HEK293 (cell line): ENCODE measurements around the gene SHISA6.

Experiments
- CTCF ChIA-PET: fragments of 350-600 bp; formaldehyde crosslinking; extraction: SDS; loops from one replicate; lab custom pipeline; 2021; ENCODE audit warnings: antibody characterized with exemption; lab: Yijun Ruan, JAX
- POLR2A ChIA-PET: fragments of 300-600 bp; formaldehyde crosslinking; extraction: SDS; loops from one replicate; lab custom pipeline; 2020; ENCODE audit warnings: antibody characterized with exemption, inconsistent platforms; lab: Yijun Ruan, JAX
- H3K27ac ChIP-seq: fragments of 200-500 bp; sonication (Bioruptor generic); 2 replicates; pipeline ENCODE4 v1.5.1; 2014; ENCODE audit warnings: low read depth, low read length, control low read depth, inconsistent platforms; ENCODE audit errors: extremely low read depth
- H3K36me3 ChIP-seq, 2 experiments: fragments of 200-500 bp in 1 of 2; sonication (Bioruptor generic) in 1 of 2; 1 replicate in 1 of 2; 2 replicates in 1 of 2; pipeline ENCODE4 v1.5.1; 2014 to 2017; ENCODE audit warnings: inconsistent platforms in 2 of 2, low read length in 2 of 2; ENCODE audit not compliant: control insufficient read depth in 2 of 2, insufficient read depth in 1 of 2
- H3K4me1 ChIP-seq: fragments of 200-500 bp; sonication (Bioruptor generic); 2 replicates; pipeline ENCODE4 v1.5.1; 2014; ENCODE audit warnings: mild to moderate bottlenecking, low read length, inconsistent platforms; ENCODE audit not compliant: control insufficient read depth, insufficient read depth
- H3K4me3 ChIP-seq: 2 replicates; pipeline ENCODE4 v1.5.1; 2011; ENCODE audit warnings: low read depth, mild to moderate bottlenecking, control low read depth, low read length, moderate library complexity
- H3K9me3 ChIP-seq: fragments of 200-500 bp; sonication (Bioruptor generic); 2 replicates; pipeline ENCODE4 v1.5.1; 2014; ENCODE audit warnings: low read depth, low read length, inconsistent platforms; ENCODE audit not compliant: control insufficient read depth, insufficient read depth
- KLF9 ChIP-seq: fragments of 450-650 bp; formaldehyde crosslinking; IDR thresholded peaks from 2 replicates; pipeline ENCODE4 v1.5.1; 2016; ENCODE audit warnings: missing biosample characterization, missing genetic modification characterization, low read depth
- OVOL3 ChIP-seq: fragments of 450-650 bp; formaldehyde crosslinking; IDR thresholded peaks from 2 replicates; pipeline ENCODE4 v1.5.1; 2016; ENCODE audit warnings: missing biosample characterization, missing genetic modification characterization
- SALL2 ChIP-seq: fragments of 450-650 bp; formaldehyde crosslinking; IDR thresholded peaks from 2 replicates; pipeline ENCODE4 v1.5.0; 2017; ENCODE audit warnings: missing biosample characterization, mild to moderate bottlenecking, missing genetic modification characterization, borderline replicate concordance
- ZIC2 ChIP-seq: fragments of 450-650 bp; formaldehyde crosslinking; IDR thresholded peaks from 2 replicates; pipeline ENCODE4 v1.5.1; 2016; ENCODE audit warnings: missing biosample characterization, missing genetic modification characterization
- ZNF132 ChIP-seq: fragments of 450-650 bp; formaldehyde crosslinking; IDR thresholded peaks from 2 replicates; pipeline ENCODE4 v1.5.1; 2017; ENCODE audit warnings: missing biosample characterization, missing genetic modification characterization, borderline replicate concordance
- ZNF155 ChIP-seq: fragments of 450-650 bp; formaldehyde crosslinking; IDR thresholded peaks from 2 replicates; pipeline ENCODE4 v1.5.1; 2016; ENCODE audit warnings: missing biosample characterization, missing genetic modification characterization
- ZNF302 ChIP-seq: fragments of 450-650 bp; formaldehyde crosslinking; IDR thresholded peaks from 2 replicates; pipeline ENCODE4 v1.5.1; 2016; ENCODE audit warnings: missing biosample characterization, missing genetic modification characterization, low read depth
- ZNF560 ChIP-seq: fragments of 450-650 bp; formaldehyde crosslinking; IDR thresholded peaks from 2 replicates; pipeline ENCODE4 v1.5.1; 2017; ENCODE audit warnings: missing biosample characterization, missing genetic modification characterization, borderline replicate concordance
- ZNF561 ChIP-seq: fragments of 450-650 bp; IDR thresholded peaks from 2 replicates; pipeline ENCODE4 v1.5.1; 2018; ENCODE audit warnings: missing biosample characterization, missing genetic modification characterization, borderline replicate concordance
- ZNF621 ChIP-seq: fragments of 450-650 bp; formaldehyde crosslinking; IDR thresholded peaks from 2 replicates; pipeline ENCODE4 v1.5.1; 2017; ENCODE audit warnings: missing biosample characterization, missing genetic modification characterization
- ZNF623 ChIP-seq: fragments of 450-650 bp; formaldehyde crosslinking; IDR thresholded peaks from 2 replicates; pipeline ENCODE4 v1.5.1; 2016; ENCODE audit warnings: missing biosample characterization, missing genetic modification characterization
- ZNF624 ChIP-seq: fragments of 450-650 bp; formaldehyde crosslinking; IDR thresholded peaks from 2 replicates; pipeline ENCODE4 v1.5.1; 2017; ENCODE audit warnings: missing biosample characterization, missing genetic modification characterization
- ZNF654 ChIP-seq: fragments of 450-650 bp; formaldehyde crosslinking; IDR thresholded peaks from 2 replicates; pipeline ENCODE4 v1.5.1; 2016; ENCODE audit warnings: low read depth, missing biosample characterization, missing genetic modification characterization
- ZNF664 ChIP-seq: fragments of 450-650 bp; formaldehyde crosslinking; IDR thresholded peaks from 2 replicates; pipeline ENCODE4 v1.5.1; 2016; ENCODE audit warnings: missing biosample characterization, missing genetic modification characterization
- ZNF677 ChIP-seq: fragments of 450-650 bp; IDR thresholded peaks from 2 replicates; pipeline ENCODE4 v1.5.0; 2018; ENCODE audit warnings: missing biosample characterization, mild to moderate bottlenecking, missing genetic modification characterization, moderate library complexity
- ZNF792 ChIP-seq: fragments of 450-650 bp; formaldehyde crosslinking; IDR thresholded peaks from 2 replicates; pipeline ENCODE4 v1.5.1; 2016; ENCODE audit warnings: missing biosample characterization, missing genetic modification characterization
- TF ChIP-seq, protein P1 (sequence below): fragments of 450-650 bp; IDR thresholded peaks from 2 replicates; pipeline ENCODE4 v1.5.1; 2018; ENCODE audit warnings: missing biosample characterization, missing genetic modification characterization
- TF ChIP-seq, protein P2 (sequence below): fragments of 450-650 bp; formaldehyde crosslinking; IDR thresholded peaks from 2 replicates; pipeline ENCODE4 v1.5.1; 2016; ENCODE audit warnings: missing biosample characterization, missing genetic modification characterization
- TF ChIP-seq, protein P3 (sequence below): fragments of 450-650 bp; formaldehyde crosslinking; IDR thresholded peaks from 2 replicates; pipeline ENCODE4 v1.5.1; 2016; ENCODE audit warnings: missing biosample characterization, missing genetic modification characterization, borderline replicate concordance
- TF ChIP-seq, protein P4 (sequence below): fragments of 450-650 bp; formaldehyde crosslinking; IDR thresholded peaks from 2 replicates; pipeline ENCODE4 v1.5.1; 2016; ENCODE audit warnings: missing biosample characterization, missing genetic modification characterization, low read depth
- TF ChIP-seq, protein P5 (sequence below): fragments of 450-650 bp; formaldehyde crosslinking; IDR thresholded peaks from 2 replicates; pipeline ENCODE4 v1.5.1; 2017; ENCODE audit warnings: missing biosample characterization, missing genetic modification characterization

SHISA6 gene

DNA sequence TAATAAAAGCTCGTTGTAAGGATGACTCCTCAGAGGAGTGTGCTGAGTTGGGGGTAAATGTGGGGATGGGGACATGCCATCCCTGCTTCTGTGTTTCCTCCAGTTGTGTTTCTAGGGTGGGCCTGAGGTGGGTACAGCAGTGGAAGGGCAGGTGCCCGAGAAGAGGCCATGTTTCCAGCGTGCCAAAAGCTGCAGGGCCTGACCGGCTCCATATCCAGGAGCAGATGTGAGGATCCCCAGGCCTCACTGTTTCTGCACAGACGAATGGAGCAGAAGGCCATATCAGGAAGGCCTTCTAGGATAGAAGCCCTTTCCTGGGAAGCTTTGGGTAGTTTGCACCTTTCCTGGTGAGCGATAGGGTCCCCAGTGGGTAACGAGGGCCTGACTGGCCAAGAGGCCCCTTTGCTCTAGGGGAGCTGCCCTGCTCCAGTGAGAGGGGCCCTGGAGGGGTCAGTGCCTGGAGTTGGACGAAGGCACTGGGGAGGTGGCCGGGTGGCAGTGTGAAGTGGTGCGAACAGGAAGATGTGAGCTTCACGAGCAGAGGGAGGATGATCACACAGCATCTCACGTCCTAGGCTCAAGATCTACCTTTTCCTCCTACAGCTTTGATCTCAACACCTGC, 62.9 kb downstream of the SHISA6 start:
- POLR2A ChIA-PET = no interaction called here
- no peaks in the 10 kb centered on the region for H3K4me1 ChIP-seq
- TF ChIP-seq ZNF155 (tag by site-specific recombination) = no peak
- TF ChIP-seq, protein P1, sequence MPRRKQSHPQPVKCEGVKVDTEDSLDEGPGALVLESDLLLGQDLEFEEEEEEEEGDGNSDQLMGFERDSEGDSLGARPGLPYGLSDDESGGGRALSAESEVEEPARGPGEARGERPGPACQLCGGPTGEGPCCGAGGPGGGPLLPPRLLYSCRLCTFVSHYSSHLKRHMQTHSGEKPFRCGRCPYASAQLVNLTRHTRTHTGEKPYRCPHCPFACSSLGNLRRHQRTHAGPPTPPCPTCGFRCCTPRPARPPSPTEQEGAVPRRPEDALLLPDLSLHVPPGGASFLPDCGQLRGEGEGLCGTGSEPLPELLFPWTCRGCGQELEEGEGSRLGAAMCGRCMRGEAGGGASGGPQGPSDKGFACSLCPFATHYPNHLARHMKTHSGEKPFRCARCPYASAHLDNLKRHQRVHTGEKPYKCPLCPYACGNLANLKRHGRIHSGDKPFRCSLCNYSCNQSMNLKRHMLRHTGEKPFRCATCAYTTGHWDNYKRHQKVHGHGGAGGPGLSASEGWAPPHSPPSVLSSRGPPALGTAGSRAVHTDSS (tag by site-specific recombination) = no peak
- TF ChIP-seq OVOL3 (tag by site-specific recombination) = no peak
- TF ChIP-seq ZIC2 = no peak
- no peak for TF ChIP-seq ZNF623
- TF ChIP-seq, protein P2, sequence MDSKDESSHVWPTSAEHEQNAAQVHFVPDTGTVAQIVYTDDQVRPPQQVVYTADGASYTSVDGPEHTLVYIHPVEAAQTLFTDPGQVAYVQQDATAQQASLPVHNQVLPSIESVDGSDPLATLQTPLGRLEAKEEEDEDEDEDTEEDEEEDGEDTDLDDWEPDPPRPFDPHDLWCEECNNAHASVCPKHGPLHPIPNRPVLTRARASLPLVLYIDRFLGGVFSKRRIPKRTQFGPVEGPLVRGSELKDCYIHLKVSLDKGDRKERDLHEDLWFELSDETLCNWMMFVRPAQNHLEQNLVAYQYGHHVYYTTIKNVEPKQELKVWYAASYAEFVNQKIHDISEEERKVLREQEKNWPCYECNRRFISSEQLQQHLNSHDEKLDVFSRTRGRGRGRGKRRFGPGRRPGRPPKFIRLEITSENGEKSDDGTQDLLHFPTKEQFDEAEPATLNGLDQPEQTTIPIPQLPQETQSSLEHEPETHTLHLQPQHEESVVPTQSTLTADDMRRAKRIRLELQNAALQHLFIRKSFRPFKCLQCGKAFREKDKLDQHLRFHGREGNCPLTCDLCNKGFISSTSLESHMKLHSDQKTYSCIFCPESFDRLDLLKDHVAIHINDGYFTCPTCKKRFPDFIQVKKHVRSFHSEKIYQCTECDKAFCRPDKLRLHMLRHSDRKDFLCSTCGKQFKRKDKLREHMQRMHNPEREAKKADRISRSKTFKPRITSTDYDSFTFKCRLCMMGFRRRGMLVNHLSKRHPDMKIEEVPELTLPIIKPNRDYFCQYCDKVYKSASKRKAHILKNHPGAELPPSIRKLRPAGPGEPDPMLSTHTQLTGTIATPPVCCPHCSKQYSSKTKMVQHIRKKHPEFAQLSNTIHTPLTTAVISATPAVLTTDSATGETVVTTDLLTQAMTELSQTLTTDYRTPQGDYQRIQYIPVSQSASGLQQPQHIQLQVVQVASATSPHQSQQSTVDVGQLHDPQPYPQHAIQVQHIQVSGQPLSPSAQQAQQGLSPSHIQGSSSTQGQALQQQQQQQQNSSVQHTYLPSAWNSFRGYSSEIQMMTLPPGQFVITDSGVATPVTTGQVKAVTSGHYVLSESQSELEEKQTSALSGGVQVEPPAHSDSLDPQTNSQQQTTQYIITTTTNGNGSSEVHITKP = no peak
- TF ChIP-seq, protein P3, sequence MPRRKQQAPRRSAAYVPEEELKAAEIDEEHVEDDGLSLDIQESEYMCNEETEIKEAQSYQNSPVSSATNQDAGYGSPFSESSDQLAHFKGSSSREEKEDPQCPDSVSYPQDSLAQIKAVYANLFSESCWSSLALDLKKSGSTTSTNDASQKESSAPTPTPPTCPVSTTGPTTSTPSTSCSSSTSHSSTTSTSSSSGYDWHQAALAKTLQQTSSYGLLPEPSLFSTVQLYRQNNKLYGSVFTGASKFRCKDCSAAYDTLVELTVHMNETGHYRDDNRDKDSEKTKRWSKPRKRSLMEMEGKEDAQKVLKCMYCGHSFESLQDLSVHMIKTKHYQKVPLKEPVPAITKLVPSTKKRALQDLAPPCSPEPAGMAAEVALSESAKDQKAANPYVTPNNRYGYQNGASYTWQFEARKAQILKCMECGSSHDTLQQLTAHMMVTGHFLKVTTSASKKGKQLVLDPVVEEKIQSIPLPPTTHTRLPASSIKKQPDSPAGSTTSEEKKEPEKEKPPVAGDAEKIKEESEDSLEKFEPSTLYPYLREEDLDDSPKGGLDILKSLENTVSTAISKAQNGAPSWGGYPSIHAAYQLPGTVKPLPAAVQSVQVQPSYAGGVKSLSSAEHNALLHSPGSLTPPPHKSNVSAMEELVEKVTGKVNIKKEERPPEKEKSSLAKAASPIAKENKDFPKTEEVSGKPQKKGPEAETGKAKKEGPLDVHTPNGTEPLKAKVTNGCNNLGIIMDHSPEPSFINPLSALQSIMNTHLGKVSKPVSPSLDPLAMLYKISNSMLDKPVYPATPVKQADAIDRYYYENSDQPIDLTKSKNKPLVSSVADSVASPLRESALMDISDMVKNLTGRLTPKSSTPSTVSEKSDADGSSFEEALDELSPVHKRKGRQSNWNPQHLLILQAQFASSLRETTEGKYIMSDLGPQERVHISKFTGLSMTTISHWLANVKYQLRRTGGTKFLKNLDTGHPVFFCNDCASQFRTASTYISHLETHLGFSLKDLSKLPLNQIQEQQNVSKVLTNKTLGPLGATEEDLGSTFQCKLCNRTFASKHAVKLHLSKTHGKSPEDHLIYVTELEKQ = no peak
- H3K36me3 ChIP-seq = no peaks in the 10 kb centered on the region
- H3K9me3 ChIP-seq = no peaks in the 10 kb centered on the region
- no peak overlapping the region for H3K27ac ChIP-seq
- CTCF ChIA-PET = interaction anchor here (0.6 kb wide), 1 partner anchor 226 kb away, joined by 3 read pairs; no protein-coding TSS in a partner anchor
- H3K4me3 ChIP-seq = no peak overlapping the region

DNA sequence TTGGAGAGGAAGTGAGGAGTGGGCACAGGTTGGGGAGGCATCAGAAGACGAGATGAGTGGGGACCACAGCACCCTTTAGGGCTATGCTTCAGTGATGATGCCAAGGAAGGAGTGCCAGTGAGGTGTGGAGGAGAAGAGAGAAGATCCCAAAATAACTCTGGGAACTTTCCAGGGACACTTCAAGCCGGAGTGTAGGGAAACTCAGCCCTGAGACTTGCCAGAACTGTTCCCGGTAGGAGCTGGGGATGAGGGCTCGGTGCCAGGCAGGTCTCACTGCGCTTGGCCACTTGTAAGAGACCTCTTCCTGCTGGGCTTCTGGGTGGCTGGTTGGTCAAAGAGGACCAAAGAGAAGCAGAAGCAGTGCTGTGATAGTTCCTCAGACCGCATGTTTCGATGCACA, 63.6 kb downstream of the SHISA6 start:
- Histone ChIP-seq H3K4me3 (no peak overlapping the region), H3K36me3 (no peaks in the 10 kb centered on the region), H3K9me3 (no peaks in the 10 kb centered on the region), H3K27ac (no peak overlapping the region), H3K4me1 (no peaks in the 10 kb centered on the region)
- TF ChIP-seq ZNF561 (tag by site-specific recombination) = no peak
- TF ChIP-seq ZNF560 = no peak
- TF ChIP-seq ZNF132 (tag by site-specific recombination) = no peak
- TF ChIP-seq ZNF621 (tag by site-specific recombination) = no peak
- TF ChIP-seq KLF9 (tag by site-specific recombination) = no peak
- no peak for TF ChIP-seq ZNF302 (tag by site-specific recombination)
- ChIA-PET CTCF (interaction anchor here (0.6 kb wide), 1 partner anchor 226 kb away, joined by 3 read pairs; no protein-coding TSS in a partner anchor), POLR2A (no interaction called here)

DNA sequence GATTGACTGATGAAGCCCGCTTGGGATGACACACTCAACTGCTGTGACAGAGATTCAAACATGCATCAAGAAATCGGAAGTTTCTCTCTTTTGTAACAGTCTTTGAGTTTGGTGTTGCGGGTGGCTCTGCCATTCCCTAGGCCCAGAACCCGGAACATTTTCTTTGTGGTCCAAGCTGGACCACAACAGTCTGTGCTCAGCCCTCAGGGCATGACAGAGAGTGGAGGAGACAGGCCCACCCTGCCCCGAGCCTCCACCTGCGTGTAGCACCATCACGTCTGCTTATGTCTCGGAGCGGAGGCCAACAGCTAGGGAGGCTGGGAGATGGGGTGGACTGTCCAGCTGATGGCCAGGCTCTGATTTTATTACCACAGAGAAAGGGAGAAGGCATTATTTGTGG, 64.5 kb downstream of the SHISA6 start:
- Histone ChIP-seq H3K9me3 (no peaks in the 10 kb centered on the region), H3K27ac (no peak overlapping the region), H3K36me3 (no peaks in the 10 kb centered on the region), H3K4me1 (no peaks in the 10 kb centered on the region), H3K4me3 (no peak overlapping the region)
- ChIA-PET CTCF (interaction anchor here (0.8 kb wide), 1 partner anchor 9 kb away, joined by 3 read pairs; no protein-coding TSS in a partner anchor), POLR2A (no interaction called here)
- TF ChIP-seq, protein P4, sequence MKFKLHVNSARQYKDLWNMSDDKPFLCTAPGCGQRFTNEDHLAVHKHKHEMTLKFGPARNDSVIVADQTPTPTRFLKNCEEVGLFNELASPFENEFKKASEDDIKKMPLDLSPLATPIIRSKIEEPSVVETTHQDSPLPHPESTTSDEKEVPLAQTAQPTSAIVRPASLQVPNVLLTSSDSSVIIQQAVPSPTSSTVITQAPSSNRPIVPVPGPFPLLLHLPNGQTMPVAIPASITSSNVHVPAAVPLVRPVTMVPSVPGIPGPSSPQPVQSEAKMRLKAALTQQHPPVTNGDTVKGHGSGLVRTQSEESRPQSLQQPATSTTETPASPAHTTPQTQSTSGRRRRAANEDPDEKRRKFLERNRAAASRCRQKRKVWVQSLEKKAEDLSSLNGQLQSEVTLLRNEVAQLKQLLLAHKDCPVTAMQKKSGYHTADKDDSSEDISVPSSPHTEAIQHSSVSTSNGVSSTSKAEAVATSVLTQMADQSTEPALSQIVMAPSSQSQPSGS (tag by site-specific recombination) = no peak
- TF ChIP-seq ZNF664 (tag by site-specific recombination) = no peak
- TF ChIP-seq, protein P5, sequence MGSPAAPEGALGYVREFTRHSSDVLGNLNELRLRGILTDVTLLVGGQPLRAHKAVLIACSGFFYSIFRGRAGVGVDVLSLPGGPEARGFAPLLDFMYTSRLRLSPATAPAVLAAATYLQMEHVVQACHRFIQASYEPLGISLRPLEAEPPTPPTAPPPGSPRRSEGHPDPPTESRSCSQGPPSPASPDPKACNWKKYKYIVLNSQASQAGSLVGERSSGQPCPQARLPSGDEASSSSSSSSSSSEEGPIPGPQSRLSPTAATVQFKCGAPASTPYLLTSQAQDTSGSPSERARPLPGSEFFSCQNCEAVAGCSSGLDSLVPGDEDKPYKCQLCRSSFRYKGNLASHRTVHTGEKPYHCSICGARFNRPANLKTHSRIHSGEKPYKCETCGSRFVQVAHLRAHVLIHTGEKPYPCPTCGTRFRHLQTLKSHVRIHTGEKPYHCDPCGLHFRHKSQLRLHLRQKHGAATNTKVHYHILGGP = no peak
- no peak for TF ChIP-seq ZNF677
- no peak for TF ChIP-seq SALL2
- no peak for TF ChIP-seq ZNF792 (tag by site-specific recombination)
- no peak for TF ChIP-seq ZNF624 (tag by site-specific recombination)
- TF ChIP-seq ZNF654 (tag by site-specific recombination) = no peak
